DND-41 (cell line): ENCODE data around the gene EYA2.

Source experiments
- ATAC-seq: fragments of 200-7000 bp; cut with Tn5 transposase; 3 replicates; pipeline ENCODE4 v1.9.1; 2021; ENCODE audit warnings: low read depth; ENCODE audit not compliant: insufficient read depth
- DNase-seq: peaks from one replicate; pipeline ENCODE4 v3.0.0-alpha.2; 2020
- H2AFZ ChIP-seq: 2 replicates; pipeline ENCODE4 v1.6.0; 2012; ENCODE audit warnings: low read depth, low read length
- H3K27ac ChIP-seq: 2 replicates; pipeline ENCODE4 v1.5.1; 2012; ENCODE audit warnings: low read length, inconsistent platforms
- H3K27me3 ChIP-seq: fragments of 200-600 bp; sonication (generic); 2 replicates; pipeline ENCODE4 v1.6.0; 2012; ENCODE audit warnings: low read length, mild to moderate bottlenecking, inconsistent platforms; ENCODE audit not compliant: insufficient read depth, poor library complexity
- H3K36me3 ChIP-seq: 2 replicates; pipeline ENCODE4 v1.5.1; 2012; ENCODE audit warnings: low read length, inconsistent platforms; ENCODE audit not compliant: insufficient read depth
- H3K4me1 ChIP-seq: 2 replicates; pipeline ENCODE4 v1.5.1; 2012; ENCODE audit warnings: mild to moderate bottlenecking, low read length; ENCODE audit not compliant: insufficient read depth
- H3K4me2 ChIP-seq: 2 replicates; pipeline ENCODE4 v1.6.0; 2012; ENCODE audit warnings: mild to moderate bottlenecking, moderate library complexity, low read length, inconsistent platforms; ENCODE audit not compliant: insufficient read depth
- H3K4me3 ChIP-seq, 2 experiments: fragments of 200-600 bp in 1 of 2; shearing (Covaris generic) in 1 of 2; 2 replicates each; pipeline ENCODE4 v1.5.1; 2012 to 2016; ENCODE audit warnings: inconsistent platforms in 2 of 2, low read length in 2 of 2, mild to moderate bottlenecking in 2 of 2, low read depth in 1 of 2, moderate library complexity in 1 of 2
- H3K79me2 ChIP-seq: 2 replicates; pipeline ENCODE4 v1.6.0; 2012; ENCODE audit warnings: low read length, inconsistent platforms; ENCODE audit not compliant: insufficient read depth
- H3K9ac ChIP-seq: 2 replicates; pipeline ENCODE4 v1.6.0; 2012; ENCODE audit warnings: low read depth, mild to moderate bottlenecking, inconsistent platforms, low read length, moderate library complexity
- H3K9me3 ChIP-seq: 2 replicates; pipeline ENCODE4 v1.5.1; 2012; ENCODE audit warnings: low read length, moderate library complexity, mild to moderate bottlenecking, inconsistent platforms; ENCODE audit not compliant: insufficient read depth, severe bottlenecking
- H4K20me1 ChIP-seq: 2 replicates; pipeline ENCODE4 v1.6.0; 2012; ENCODE audit warnings: low read length; ENCODE audit not compliant: insufficient read depth
- CTCF ChIP-seq: IDR thresholded peaks from 2 replicates; pipeline ENCODE4 v1.5.1; 2012; ENCODE audit warnings: borderline replicate concordance, low read length, moderate library complexity, mild to moderate bottlenecking; ENCODE audit not compliant: poor library complexity, severe bottlenecking; ENCODE audit errors: extremely low read depth
- EZH2 ChIP-seq: IDR thresholded peaks from 3 replicates; pipeline ENCODE4 v1.6.1; 2012; ENCODE audit warnings: borderline replicate concordance, low read depth, mild to moderate bottlenecking, moderate library complexity, low read length, inconsistent platforms; ENCODE audit not compliant: severe bottlenecking

The EYA2 gene

GRCh38 chr20:47048054-47048453, 153.4 kb downstream of the EYA2 start:
- Histone ChIP-seq H3K27ac (no peak overlapping the region), H3K36me3 (no peaks in the 10 kb centered on the region), H4K20me1 (no peaks in the 10 kb centered on the region), H3K4me3 (no peak overlapping the region), H3K9ac (no peak overlapping the region), H3K79me2 (no peaks in the 10 kb centered on the region), H3K4me2 (no peak overlapping the region), H2AFZ (no peak overlapping the region), H3K9me3 (no peaks in the 10 kb centered on the region), H3K27me3 (no peaks in the 10 kb centered on the region), H3K4me1 (no peaks in the 10 kb centered on the region)
- no peak for TF ChIP-seq CTCF
- no peak for TF ChIP-seq EZH2
- DNase-seq, result no peak
- no peak for ATAC-seq

- Histone ChIP-seq H3K9me3 (no peaks in the 10 kb centered on the region), H4K20me1 (no peaks in the 10 kb centered on the region), H3K4me3 (no peak overlapping the region), H3K4me2 (no peak overlapping the region), H2AFZ (no peak overlapping the region), H3K27me3 (no peaks in the 10 kb centered on the region), H3K9ac (no peak overlapping the region), H3K36me3 (no peaks in the 10 kb centered on the region), H3K27ac (no peak overlapping the region), H3K4me1 (no peaks in the 10 kb centered on the region), H3K79me2 (no peaks in the 10 kb centered on the region)
- DNase-seq (no peak), ATAC-seq (no peak)
- TF ChIP-seq EZH2, result no peak
- TF ChIP-seq CTCF, result no peak
Observed at GRCh38 chr20:47049771-47050170, 155.1 kb downstream of the EYA2 start.

- no peak for ATAC-seq
- no peaks in the 10 kb centered on the region for H3K36me3 ChIP-seq
- no peaks in the 10 kb centered on the region for H3K9me3 ChIP-seq
- H3K9ac ChIP-seq, result no peak overlapping the region
- no peak overlapping the region for H3K4me3 ChIP-seq
- H2AFZ ChIP-seq, result no peak overlapping the region
- no peaks in the 10 kb centered on the region for H3K79me2 ChIP-seq
- no peaks in the 10 kb centered on the region for H4K20me1 ChIP-seq
- no peaks in the 10 kb centered on the region for H3K27me3 ChIP-seq
- H3K27ac ChIP-seq, result no peak overlapping the region
- DNase-seq, result no peak
- no peak overlapping the region for H3K4me2 ChIP-seq
- no peaks in the 10 kb centered on the region for H3K4me1 ChIP-seq
- TF ChIP-seq EZH2, result no peak
- TF ChIP-seq CTCF, result no peak
Observed at GRCh38 chr20:47050996-47051395, 156.4 kb downstream of the EYA2 start.

GRCh38 chr20:47051936-47052526, 157.4 kb downstream of the EYA2 start:
- DNase-seq (no peak), ATAC-seq (no peak)
- no peaks in the 10 kb centered on the region for H3K36me3 ChIP-seq

More at GRCh38 chr20:47051936-47052526, 157.4 kb downstream of the EYA2 start:
- Histone ChIP-seq H3K4me1 (no peaks in the 10 kb centered on the region), H3K4me3 (no peak overlapping the region), H3K27ac (no peak overlapping the region), H3K9me3 (no peaks in the 10 kb centered on the region), H3K27me3 (no peaks in the 10 kb centered on the region), H2AFZ (no peak overlapping the region), H3K79me2 (no peaks in the 10 kb centered on the region), H4K20me1 (no peaks in the 10 kb centered on the region), H3K4me2 (no peak overlapping the region), H3K9ac (no peak overlapping the region)
- TF ChIP-seq CTCF, result no peak
- TF ChIP-seq EZH2, result no peak
